ENCODE data around the gene ADCY9.
"Not testable (repeated sequence)": the region's sequence is repeated elsewhere in the genome, so short reads cannot be mapped to it uniquely, and the experiment has no call there.

Gene ADCY9

DNA sequence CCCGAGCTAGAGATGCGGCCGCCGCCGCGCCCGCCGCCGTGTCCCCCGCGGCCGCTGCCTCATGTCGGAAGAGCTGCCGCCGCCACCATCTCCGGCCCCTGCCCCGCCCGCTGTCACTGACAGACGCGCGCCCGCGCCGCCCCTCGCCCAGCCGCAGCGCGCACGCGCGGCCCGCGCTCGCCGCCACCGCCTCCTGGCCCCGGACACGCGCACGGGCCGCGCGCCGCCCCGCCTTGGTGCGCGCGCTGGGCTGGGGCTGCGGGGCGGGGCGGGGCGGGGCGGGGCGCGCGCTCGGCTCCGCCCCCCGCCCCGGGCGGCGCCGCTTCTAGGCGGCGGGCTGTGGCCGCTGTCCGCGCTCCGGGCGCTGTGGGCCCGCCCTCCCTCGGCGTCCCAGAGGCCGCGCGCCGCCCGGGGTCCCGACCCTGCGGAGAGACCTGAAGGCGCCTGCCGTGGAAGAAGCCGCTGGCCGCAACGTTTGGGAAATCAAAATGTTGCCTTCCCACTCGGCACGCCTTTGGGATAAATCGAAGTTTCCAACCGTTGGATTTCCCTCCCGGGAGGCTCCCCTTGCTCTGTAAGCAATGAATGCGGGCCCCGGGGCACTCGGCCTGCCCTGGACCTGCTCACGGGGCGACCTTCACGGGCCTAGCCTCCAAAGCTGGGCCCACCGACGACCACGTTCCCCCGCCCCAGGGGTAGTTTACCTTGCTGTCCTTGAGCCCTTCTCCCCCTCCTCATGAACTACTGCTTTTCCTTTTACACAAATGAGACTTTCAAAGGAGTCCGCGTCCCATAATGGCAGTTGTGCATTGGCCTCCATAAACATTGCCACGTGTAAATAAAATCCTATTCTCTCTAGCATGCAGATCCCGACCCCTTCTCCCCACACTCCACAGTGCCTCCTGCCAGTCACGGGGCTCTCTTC is at the start of gene ADCY9:
Gene ADCY9 (minus strand): TSS at position 118 of the 925 bp plus-strand sequence. CDS start 1,000 bp downstream, outside the sequence.
- peak; percentile 57 to 62 for DNase-seq

DNA sequence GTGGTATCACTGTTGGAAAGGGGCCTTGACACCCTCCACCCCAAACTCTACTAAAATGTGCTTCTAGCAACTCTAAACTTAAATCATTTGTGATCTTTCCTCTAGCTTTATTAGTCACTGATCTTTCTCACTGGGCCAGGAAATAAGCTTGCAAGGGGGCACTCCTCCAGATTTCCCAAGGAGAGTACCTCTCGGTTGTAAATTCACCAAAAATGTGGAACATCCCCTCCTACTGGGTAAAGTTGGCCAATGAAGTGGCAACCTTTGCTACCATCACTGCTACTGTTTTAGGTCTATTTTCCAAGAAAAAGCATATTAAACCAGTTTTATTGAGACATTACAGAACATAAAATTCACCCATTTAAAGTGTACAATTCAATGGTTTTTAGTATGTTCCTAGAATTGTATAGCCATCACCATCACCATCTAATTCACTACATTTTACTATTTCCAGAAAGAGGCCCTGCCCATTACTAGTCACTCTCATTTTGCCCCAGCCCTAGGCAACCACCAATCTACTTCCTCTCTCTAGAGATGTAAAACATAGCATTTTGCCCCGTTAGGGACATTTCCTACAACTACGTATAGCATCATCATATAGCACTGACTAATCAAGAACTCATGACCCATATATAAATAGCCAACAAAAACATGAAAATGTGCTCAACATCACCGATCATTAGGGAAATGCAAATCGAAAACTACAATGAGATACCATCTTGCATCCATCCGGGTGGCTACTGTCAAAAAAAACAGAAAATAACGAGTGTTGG is 44.6 kb upstream of the ADCY9 start:
- DNase-seq, result no peak

DNA sequence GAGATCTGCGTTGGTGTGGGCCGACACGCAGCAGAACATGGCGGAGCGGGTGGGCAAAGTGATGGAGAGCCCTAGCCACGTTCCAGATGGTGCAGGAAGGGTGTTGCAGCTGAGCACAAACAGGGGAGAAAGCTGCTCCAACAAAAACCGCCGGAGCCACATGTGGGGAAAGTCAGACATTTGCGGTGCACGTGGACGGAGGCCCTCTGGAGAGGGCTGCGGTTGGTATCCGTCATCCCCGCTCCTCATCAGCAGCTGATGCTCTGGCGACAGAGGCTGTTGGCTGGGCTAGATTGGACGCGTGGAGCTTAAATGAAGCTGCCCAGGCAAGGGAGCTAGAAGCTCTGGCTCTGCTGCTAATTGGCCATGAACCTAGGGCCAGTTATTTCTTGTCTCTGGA is 43.5 kb upstream of the ADCY9 start:
- no peak for DNase-seq

DNA sequence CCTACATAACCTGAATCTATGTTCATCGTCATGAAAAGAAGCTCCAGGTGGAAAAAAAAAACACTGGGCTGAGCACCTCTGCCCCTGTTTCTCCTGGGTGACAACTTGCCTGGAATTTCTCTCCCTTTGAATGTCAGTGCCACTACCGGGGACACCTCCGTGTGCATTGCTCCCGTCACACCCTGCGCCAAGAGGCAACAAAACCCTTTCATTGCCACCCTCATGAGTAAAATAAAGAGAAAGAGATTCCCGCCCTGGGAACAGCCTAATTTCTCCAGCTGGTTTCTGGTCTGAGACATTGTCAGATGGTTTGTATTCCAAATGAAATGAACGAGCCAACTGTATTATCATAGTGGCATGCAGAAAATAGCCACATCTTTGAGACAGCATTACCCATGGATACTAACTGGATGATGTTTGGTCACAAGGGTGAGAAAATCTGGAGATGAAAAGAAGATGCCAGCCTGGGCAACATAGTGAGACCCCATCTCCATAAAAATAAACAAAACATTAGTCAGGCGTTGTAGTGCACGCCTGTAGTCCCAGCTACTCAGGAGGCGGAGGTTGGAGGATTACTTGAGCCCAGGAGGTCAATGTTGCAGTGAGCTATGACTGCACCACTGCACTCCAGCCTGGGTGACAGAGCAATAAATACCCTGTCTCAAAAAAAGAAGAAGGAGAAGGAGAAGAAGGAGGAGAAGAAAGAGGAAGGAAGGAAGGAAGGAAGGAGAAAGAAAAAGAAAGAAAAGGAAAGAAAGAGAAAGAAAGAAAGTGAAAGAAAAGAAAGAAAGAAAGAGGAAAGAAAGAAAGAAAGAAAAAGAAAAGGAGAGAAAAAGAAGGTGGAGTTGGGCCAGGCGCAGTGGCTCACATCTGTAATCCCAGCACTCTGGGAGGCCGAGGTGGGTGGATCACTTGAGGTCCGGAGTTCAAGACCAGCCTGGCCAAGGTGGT is 42.2 kb upstream of the ADCY9 start:
- DNase-seq, result no peak

DNA sequence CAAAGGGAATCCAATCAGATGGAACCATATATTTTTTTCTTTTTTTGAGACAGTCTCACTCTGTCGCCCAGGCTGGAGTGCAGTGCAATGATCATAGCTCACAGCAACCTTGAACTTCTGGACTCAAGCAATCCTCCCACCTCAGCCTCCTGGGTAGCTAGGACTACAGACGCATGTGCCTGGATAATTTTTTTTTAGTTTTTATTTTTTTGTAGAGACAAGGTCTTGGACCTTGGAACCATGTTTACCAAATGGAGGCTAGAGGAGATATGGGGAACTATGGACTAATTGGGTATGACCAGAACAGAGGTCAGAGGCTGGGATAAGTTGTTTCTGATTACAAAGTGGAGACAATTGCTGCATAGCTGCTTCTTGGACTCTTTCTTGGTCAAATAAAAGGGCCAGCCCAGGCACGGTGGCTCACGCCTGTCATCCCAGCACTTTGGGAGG is 41.2 kb upstream of the ADCY9 start:
- DNase-seq, result no peak

DNA sequence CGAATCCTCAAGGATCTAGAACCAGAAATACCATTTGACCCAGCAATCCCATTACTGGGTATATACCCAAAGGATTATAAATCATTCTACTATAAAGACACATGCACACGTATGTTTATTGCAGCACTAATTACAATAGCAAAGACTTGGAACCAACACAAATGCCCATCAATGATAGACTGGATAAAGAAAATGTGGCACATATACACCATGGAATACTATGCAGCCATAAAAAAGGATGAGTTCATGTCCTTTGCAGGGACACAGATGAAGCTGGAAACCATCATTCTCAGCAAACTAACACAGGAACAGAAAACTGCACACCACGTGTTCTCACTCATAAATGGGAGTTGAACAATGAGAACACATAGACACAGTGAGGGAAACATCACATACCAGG is 40.3 kb upstream of the ADCY9 start:
- DNase-seq, result not testable (repeated sequence)

DNA sequence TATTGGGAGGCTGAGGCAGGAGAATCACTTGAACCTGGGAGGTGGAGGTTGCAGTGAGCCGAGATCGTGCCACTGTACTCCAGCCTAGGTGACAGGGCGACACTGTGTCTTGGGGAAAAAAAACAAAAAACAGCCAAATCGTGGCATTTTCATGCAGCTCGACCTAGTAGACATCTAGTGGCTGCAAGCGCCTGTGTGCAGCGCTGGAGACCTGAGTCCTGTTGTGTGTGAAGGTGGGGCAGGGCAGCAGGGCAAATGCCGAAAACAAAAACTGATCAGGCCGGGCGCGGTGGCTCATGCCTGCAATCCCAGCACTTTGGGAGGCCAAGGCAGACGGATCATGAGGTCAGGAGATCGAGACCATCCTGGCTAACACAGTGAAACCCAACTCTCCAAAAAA is 37.1 kb upstream of the ADCY9 start:
- DNase-seq, result not testable (repeated sequence)

DNA sequence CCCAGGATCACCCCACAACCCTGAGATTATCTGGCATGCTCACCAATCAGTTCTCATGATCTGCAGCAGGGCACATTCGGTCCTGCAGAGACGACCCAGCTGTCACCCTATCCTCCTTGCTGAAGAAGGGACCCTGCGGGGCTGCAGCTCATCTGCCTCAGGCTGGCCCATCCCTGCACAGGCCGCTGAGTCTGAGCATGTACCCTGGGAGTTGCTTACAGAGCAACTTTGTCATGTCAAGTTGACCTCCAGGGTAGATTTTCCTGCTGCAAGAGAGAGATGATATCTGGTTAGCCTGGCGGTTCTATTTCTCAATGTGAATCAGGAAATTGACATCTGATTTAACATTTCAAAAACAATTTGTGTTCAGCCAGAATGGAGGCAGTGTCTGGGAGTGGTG is 36.0 kb upstream of the ADCY9 start:
- DNase-seq, result no peak

DNA sequence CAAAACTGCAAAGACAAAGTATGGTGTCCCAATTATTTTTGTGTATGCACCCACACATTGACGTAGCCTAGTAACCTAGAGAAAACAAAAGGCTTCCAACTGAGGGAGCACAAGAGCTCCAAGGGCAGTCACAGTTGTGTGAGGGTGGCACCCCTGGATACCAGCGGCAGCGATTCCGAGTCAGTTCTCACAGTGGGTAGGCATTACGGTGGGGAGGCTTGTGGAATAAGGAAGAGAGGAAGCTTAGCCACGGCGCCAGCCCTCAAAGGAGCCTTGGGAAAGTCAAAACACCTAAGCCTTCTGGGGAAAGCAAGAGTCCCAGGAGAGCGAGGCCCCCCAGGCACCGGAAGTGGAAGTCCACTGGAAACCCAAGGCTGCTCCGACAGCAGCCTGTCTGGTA is 31.0 kb upstream of the ADCY9 start:
- DNase-seq, result no peak

DNA sequence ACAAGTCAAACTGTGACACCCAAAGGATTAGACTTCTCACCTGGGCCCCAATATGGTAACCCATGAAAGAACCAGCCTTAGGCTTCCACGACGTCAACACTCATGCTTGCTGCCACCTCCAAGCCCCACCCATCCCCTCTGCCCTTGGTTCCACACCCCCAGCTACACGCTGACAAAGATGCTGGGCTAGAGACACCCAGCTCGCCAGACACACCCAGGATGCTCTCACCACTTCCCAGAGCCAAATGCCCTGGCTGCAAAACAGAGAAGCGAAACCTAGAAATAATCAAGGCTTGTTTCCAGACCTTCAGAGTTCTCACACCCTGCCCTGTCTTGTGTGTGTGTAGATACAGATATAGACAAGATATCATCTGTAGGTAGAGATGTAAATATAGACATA is 26.0 kb upstream of the ADCY9 start:
- peak; percentile 11 to 17 for DNase-seq

DNA sequence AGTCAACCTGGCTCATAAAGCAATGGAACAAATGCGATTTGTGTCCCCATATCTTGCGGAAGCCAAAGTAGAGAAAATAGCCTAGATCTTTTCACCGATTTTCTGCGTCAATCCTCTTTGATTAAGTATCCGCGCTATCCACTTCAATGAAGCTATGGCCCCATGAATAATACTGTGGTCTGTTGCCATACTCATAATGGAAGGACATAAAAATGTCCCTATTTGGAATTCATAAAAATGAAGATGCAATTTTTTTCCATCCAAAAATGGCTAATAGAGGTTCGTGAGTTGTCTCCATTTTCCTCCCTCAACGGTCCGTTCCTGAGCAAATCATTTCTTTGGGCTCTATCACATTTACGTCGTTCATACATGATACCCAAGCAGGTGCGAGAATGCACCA is 25.4 kb upstream of the ADCY9 start:
- DNase-seq, result no peak

DNA sequence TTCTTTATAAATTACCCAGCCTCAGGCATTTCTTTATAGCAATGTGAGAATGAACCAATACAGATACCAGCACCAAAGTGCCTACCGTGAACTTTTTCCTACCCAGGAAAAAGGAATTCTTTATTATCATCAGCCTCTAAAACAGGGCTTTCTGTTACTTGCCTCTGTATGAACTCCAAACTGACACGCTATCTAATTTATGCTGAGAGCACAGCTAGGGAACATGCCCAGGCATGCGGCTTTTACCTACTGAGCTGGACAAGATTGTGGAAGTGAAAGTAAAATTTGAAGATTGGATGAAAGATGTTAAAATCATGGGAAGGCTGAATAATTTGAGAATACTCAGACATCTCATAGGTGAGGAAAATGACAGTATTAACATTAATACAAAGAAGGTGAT is 24.4 kb upstream of the ADCY9 start:
- no peak for DNase-seq

DNA sequence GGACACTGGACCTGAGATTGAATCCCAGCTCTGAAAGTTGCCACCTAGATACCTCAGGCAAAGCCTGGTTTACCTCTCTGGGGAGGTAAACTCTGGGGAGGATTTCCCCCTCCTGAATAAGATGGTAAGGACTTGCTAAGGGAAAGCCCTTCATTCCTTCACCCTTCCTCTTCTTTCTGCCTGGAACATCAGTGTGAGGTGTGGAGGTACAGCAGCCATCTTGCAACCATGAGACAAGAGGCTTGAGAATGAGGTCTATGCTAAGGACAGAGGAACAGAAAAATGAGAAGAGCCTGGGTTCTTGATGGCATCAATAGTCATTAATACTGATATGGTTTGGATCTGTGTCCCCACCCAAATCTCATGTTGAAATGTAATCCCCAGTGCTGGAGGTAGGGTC is 23.7 kb upstream of the ADCY9 start:
- DNase-seq, result no peak

DNA sequence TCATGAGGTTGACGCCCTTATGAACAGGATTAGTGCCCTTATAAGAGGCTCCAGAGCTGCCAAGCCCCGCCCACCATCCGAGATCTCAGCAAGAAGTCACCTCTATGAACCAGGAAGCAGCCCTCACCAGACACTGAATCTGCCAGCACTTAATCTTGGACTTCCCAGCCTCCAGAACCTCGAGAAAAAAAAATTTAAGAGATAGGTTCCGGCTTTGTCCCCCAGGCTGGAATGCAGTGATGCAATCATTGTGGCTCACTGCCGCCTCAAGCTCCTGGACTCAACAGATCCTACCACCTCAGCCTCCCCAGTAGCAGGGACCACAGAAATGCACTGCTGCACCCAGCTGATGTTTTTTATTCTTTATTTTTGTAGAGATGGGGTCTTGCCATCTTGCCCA is 22.5 kb upstream of the ADCY9 start:
- DNase-seq, result no peak

DNA sequence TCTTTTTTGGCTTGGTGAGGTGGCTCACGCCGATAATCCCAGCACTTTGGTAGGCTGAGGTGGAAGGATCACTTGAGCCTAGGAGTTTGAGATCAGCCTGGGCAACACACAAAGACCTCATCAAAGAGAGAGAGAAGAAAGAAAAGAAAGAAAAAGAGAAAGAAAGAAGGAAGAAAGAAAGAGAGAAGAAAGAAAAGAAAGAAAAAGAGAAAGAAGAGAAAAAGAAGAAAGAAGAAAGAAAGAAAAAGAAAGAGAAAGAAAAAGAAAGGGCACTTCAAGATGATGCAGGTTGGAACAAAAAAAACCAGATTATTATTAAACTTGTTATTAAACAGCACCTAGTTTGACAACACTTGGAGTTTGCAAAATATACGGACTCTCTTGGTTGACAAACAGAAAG is 21.2 kb upstream of the ADCY9 start:
- no peak for DNase-seq

DNA sequence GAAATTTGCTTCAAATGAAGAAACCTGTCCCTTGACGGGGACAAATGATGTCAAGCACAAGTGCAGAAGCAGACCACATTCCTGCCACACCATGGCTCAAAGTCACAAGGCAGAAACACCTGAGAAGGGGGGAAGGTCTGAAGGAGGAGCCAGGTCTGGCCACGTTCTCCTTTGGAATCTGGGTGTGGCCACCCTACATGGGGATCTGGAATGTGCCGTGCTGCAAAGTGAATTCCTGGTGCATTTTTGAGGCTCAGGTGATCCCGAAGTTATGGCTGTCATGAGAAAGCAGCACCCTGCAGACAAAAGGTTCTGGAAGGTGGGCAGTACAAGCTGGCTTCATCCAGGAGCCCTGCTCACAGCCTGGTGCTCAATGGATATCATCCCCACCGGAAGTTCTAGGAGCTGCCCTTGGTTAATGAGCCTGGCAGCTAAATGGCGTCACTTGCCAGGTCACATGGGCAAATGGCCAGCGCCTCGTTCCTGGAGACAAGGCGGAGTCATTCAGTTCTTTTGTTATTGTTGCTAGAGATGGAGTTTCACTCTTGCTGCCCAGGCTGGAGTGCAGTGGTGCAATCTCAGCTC is 20.1 kb upstream of the ADCY9 start:
- DNase-seq, result no peak

DNA sequence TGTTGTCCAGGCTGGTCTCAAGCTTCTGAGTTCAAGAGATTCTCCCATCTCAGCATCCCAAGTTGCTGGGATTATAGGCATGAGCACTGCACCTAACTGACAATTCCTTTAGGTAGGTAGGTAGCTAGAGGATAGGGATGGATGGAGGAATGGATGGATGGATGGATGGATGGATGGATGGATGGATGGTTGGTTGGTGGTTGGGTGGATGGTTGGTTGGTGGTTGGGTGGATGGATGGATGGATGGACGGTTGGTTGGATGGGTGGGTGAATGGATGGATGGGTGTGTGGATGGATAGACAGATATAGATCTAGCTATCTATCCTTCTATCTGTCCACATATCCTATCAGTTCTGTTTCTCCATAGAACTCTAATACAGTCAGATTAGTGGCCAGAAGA is 19.3 kb upstream of the ADCY9 start:
- no peak for DNase-seq

DNA sequence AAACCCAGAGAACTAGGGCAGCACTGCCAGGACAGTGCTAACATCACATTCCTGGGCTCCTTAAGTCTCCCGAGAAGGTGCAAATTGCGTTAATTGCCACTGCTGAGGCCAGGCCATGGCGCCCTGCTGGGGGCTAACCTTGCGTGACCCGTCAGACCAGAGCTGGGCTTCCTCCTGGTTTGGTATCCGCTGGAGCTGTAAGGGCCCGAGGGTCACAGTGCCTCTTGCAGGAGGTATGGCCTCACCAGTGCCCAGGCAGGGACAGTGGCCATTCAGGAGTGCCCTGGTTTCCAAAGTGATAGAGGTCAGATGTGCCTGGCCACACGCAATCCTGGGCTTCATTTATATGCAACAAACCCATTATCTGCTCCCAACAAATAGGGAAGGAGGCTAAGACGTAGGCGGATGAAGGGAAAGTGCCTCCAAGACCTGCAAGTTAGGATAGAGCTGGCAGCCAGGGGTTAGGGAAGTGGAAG is 17.7 kb upstream of the ADCY9 start:
- no peak for DNase-seq

DNA sequence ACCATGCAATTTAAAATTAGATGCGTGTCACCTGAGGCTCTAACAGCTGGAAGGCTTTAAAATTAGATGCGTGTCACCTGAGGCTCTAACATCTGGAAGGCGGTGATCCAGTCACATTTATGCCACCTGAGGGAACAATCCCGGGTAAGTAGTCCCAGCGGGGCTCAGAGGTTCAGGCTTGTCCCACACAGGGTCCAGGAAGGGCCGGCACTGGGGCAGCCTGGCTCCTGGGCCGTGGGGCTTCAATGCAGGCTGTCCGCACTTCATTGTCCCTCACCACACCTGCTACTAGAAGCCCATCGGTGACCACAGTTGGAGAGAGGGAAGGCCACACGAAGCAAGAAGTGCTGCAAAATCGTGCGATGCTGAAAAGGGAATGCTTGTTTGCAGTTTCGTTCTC is 15.4 kb upstream of the ADCY9 start:
- no peak for DNase-seq

DNA sequence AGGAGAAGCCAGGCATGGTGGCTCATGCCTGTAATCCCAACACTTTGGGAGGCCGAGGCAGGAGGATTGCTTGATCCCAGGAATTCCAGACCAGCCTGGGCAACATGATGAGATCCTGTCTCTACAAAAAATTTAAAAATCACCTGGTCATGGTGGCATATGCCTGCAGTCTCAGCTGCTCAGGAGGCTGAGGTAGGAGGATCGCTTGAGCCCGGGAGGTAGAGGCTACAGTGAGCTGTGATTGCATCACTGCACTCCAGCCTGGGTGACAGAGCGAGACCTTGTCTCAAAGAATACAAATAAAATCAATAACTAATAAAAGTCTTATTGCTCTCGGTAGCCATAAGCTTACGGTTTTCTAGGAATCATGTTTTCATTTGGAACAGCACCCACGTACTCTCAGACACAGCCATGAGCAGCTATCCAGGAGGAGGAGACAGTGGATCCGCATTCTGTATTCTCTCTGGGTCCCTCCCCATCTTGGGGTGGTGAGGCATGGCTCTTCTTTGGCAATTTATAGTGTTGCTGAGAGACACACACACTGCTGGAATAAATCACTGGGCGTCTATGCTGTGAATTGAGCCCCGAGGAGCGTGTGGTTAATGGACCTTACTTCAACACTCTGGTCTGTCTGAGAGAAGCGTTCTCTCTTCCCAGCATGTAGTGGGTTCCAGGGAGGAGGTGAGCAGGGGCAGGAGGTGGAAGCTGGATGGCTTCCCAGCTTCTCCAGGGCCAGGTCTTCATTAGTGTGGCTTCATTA is 8.5 kb upstream of the ADCY9 start:
- no peak for DNase-seq

DNA sequence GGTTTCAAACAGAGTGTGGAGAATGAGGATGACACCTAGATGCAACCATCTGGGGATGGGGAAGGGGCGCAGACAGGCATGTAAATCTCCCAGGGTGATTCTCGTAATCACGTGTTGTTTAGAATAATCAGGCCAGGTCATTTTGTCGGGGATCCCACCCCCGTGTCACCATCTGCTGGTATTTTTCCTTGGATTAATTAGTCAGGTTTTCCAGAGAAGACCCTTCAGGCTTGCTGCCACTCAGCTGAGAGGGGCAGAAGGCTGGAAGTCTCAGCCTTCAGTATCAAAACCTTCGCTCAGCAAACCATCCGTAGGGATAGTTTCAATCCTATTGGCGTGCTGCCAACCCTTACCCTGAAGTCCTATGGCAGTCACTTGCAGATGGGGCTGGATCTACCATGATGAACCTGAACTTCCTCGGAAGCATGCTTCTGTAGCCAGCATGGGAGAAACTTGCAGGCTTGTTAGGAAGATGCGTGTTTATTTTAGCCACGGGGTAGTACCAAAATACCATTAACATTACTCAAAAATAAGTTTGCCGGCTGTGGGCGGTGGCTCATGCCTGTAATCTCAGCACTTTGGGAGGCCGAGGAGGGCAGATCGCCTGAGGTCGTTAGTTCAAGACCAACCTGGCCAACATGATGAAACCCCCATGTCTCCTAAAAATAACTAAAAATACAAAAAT is 7.5 kb upstream of the ADCY9 start:
- no peak for DNase-seq
